Smooth muscle cell of bladder (primary cell): ENCODE measurements around the gene SLC8A1. TPM values are rescaled to one million over a fixed set of nuclear protein-coding genes. Genes with fewer than 3 reads are reported as not detected.

Experiments used
- total RNA-seq: library from RNA; depleted of rRNA; stranded (reverse); fragments of >200 nt; gene quantifications from 2 replicates; pipeline ENCODE4 v1.2.3, GENCODE V29; 2014

The SLC8A1 gene
- 13.1 and 19.8 TPM in 2 replicates for total RNA-seq

DNA sequence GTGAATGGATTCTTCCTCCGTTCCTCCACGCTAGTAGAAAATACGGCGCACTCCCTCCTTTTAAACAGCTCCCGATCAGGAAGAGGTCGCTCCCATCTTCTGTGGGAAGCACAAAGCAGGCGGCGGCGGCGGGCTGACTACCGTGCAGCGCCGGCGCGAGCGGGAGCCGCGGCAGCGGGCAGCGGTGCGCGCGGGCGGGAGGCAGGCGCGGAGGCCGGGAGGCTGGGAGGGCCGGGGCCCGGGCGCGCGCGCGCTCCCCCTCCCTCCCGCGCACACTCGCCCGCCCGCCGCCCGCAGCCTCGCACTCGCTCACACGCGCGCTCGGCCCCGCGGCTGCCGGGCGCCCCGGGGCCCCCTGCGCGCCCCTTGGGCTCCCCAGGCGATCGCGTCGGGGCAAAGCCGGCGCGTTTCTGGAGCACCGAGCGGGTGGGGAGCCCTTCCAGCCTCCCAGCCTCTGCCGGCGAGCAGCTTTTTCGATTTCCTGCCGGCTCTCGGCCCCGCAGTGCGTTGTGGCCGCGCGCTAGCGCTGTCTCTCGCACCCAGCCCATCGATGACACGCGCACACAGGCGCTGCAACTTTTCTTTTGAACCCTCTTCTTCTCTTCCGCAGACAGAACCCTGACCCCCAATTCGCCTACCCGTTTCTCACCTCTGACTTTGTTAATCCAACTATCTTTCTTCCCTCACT is at the start of gene SLC8A1:
TSS of gene SLC8A1 (minus strand) at position 173 of the 688 bp plus-strand sequence.

